Measurements from ENCODE around the gene VIT.
"Not testable (repeated sequence)": the region's sequence is repeated elsewhere in the genome, so short reads cannot be mapped to it uniquely, and the experiment has no call there.

Gene VIT

DNA sequence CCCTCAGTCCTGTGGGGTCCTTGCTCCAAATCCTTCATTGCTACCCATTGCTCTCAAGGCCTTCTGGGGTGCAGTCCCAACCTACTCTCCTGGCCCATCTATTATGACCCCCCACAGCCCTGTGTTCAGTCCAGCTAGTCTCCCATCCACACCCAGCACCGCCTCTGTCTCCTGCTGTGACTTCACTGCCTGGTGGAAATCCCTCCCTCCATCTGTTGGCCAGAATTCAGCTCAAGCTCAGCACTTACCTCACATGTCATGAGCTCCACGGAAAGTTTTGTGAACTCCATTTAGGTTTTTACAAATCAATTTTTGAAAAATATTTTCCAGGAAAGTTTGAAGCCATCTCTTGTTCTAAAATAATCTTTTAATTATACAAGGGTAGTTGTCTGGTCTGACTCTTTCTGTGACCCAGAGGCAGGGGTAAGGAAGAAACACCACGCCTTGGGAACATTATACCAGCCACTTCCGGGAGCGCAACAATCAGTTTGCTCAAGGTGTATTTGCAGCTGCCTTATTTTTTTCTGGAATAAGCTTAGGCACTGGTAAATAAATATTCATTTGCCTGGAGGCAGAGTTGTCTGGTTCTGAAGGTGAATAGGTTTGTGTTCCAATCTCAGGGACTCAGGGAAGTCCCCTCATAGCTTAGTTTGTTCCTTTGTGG lies 110.8 kb downstream of the VIT start:
- no peak for DNase-seq (ENCODE audit: low spot score)

DNA sequence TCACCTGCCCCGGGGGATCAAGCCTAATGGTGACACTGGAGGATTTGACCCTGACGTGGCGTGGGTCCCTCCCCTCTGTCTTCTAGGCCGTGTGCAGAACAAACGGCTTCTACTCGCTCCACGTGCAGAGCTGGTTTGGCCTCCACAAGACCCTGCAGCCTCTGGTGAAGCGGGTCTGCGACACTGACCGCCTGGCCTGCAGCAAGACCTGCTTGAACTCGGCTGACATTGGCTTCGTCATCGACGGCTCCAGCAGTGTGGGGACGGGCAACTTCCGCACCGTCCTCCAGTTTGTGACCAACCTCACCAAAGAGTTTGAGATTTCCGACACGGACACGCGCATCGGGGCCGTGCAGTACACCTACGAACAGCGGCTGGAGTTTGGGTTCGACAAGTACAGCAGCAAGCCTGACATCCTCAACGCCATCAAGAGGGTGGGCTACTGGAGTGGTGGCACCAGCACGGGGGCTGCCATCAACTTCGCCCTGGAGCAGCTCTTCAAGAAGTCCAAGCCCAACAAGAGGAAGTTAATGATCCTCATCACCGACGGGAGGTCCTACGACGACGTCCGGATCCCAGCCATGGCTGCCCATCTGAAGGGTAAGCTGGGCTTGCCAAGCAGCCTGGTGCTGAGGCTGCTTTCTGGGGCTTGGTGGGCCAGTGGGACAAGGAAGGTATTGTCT lies 112.0 kb downstream of the VIT start:
- no peak for DNase-seq (ENCODE audit: low spot score)

DNA sequence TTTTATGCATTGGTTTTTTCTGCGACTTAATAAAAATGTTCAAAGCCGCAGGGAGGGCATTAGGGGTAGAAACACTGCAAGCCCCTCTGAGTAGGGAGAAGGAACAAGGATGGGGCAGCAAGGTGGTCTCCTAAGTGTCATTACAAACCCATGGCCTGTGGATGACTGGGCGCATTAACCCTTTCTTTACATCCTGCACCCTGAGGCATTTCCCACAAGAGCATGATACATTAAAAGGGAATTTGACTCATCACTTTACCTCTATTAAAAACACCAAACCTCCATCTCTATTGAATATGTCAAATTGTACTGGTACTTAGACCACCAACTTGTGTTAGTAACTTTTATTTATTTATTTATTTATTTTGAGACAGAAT lies 112.5 kb downstream of the VIT start:
- DNase-seq (ENCODE audit: low spot score) = no peak

DNA sequence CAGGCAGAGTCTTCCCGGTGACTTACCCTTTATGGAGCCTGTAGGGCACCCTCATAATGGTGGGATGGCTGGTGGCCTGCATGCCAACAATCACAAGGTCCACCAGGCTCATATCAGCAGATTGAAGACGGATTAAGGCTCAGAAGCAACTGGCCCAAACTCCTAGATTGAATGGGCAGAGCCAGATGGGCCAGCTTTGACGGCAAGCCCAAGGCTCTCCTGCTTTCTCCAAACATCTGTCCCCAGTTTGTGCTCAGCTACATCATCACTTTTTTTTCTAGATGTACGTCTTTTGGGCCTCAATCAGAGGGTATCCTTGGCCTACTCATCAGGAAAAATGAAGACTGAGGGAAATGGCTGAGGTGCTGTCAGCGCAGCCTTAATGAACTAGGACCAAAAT lies 114.6 kb downstream of the VIT start:
- DNase-seq (ENCODE audit: low spot score) = no peak

DNA sequence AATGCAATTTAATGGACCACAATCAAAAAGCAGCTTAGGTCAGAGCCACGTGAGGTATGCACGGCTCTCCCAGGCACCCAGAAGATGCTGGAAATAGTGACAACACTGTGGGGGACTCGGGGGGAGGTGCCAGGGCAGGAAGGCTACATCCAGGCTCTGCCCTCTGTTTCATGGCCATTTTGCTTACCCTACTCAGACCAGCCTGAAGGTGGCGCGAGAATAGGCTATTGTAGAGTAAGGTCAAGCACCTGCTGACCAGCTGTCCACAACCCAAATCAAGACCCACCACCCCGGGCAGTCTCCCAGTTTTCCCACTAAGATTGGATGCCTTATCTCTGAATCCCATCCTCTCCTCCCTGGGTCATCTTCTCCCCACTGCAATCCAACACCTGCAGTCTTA lies 115.7 kb downstream of the VIT start:
- DNase-seq (ENCODE audit: low spot score) = no peak

DNA sequence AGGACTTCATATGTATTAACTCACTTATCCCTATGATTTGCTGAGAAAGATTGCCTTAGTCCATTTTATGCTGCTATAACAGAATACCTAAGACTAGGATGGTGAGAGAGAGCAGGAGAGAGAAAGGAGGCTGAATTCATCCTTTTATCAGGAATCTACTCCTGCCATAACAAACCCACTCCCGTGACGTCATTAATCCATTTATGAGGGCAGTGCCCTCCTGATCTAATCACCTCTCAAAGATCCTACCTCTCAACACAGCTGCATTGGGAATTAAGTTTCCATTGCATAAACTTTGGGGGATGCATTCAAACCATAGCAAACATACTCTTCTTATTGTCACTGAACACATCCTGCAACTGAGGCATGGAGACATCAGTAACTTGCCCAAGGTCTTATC lies 122.0 kb downstream of the VIT start:
- no peak for DNase-seq (ENCODE audit: low spot score)

DNA sequence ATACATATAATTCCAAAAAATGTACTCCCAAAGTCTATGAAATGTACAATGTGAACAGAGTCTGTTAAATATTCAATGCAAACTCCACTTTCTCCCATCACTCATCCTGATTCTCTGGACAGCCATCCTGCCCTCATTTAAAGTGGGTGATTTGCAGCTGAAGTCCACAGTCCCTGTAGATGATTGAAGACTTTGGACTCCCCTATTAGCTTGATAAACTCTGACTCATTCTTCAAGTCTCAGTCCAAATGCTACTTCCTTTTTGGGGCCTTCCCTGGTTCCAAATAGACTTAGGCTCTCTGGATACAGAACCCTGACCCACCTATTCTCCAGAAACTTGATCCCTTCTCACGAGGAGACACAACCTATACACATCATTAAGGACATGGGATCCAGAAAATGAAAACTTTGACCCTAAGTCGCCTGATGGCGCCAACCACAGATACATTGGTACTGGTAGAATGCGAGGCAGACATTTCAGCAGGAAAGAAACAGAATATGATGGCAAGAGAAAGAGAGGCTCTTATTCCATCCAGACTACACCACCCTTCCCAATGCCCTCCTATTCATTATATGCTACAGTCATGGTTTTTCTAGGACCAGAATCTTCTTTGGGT lies 122.7 kb downstream of the VIT start:
- no peak for DNase-seq (ENCODE audit: low spot score)

DNA sequence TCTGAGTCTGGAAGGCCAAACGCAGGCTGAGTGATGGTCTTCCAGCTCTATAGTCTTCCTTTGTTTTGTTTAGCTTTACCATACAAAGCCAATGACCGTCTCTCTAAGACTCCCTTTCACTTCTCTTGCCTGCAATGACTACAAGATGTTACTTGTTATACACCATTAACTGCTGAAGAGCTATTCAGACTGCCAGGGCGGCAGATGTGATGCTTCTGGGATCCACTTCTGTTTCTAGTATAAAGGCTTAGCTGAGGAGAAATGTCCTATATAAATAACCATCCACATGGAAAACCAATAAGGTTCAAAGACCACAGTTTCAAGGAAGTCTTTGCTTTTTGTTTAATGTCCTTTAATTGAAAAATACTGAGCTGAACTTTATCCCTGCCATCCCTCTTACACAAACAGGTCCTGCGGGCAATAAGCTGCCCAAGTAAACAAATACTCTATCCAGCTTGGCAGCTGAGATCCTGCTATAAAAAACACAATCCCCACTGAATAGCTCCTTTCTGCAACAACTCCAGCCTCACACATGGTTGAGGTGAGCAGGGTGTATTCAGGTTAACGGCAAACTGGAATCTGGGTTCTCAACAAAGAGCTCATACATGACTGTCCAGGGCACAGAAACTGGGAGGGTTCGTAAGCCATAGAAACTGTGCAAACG lies 124.6 kb downstream of the VIT start:
- DNase-seq (ENCODE audit: low spot score) = no peak

DNA sequence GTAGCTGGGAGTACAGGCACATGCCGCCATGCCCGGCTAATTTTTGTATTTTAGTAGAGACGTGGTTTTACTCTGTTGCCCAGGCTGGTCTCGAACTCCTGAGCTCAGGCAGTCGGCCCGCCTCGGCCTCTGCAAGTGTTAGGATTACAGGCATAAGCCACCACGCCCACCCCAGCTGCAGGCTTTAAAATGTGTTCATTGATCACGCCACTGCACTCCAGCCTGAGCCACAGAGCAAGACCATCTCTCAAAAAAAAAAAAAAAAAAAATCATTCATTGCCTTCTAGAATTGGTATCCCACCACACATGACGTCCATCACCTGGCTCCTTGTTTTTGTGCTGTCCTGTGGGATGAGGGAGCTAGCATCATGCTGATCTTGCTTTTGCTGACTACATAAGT lies 127.4 kb downstream of the VIT start:
- DNase-seq (ENCODE audit: low spot score) = no peak

DNA sequence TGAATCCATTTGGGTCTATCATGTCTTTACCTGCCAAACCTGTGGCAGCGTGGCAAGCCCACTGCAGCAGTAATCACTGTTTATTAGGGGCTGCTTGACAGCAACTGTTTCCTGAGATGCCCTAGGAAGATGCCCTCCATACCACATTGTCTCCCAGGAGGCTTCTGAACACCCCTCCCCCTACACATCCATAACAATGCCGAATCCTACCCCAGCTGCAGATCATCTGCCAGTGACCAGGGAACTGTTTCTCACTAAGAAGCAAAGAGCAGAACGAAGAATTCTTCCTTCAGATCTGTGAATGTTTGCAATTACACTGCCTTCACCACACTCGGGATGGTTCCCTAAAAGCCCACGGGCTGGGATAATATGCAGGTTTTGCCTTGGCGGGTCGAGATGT lies 127.8 kb downstream of the VIT start:
- no peak for DNase-seq (ENCODE audit: low spot score)

DNA sequence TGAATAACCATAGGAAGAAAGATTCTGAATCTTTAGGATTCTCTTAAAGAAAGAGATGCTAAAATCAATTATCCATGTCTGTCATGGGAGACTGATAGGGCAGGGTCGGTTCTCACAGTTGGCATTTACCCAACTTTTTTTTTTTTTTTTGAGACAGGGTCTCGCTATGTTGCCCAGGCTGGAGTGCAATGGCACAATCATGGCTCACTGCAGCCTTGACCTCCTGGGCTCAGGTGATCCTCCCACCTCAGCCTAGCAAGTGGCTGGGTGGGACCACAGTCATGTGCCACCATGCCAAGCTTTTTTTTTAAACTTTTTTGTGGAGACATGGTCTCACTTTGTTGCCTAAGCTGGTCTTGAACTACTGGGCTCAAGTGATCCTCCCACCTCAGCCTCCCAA lies 128.2 kb downstream of the VIT start:
- not testable (repeated sequence) for DNase-seq (ENCODE audit: low spot score)

DNA sequence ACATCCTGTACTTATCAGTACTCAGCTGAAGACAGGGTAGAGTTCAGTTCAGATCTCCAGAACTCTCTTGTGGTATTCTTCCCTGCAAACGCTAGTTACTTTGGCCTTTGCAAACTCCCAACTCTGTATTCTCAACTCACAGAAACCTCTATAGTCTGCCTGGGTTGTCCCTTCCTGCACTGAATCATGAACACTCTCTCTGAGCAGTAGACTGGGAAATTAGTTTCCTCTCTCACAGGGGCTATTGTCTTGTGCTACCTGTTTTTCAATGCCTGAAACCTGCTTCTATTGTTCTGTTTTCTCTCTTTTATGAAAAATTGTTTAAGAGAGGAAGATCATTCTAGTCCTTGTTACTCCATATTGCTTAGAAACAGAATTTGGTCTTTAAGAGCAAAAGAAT lies 134.7 kb downstream of the VIT start:
- no peak for DNase-seq (ENCODE audit: low spot score)

DNA sequence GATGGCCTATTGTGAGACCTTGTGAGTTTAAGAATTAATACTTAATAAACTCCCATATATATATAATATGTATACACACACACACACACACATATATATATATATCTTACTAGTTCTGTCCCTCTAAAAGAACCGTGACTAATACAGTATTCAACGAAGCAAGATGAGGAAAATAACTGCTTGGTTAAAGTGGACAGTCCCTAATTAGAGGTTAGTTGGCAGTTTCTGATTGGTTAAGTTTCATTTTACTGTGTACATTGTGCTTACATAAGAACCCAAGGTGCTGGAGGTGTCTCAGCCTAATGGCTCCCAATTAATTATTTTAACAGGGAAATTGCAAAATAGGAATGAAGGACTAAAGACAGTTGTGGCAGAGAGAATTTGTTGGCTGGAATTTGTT lies 137.7 kb downstream of the VIT start:
- no peak for DNase-seq (ENCODE audit: low spot score)

DNA sequence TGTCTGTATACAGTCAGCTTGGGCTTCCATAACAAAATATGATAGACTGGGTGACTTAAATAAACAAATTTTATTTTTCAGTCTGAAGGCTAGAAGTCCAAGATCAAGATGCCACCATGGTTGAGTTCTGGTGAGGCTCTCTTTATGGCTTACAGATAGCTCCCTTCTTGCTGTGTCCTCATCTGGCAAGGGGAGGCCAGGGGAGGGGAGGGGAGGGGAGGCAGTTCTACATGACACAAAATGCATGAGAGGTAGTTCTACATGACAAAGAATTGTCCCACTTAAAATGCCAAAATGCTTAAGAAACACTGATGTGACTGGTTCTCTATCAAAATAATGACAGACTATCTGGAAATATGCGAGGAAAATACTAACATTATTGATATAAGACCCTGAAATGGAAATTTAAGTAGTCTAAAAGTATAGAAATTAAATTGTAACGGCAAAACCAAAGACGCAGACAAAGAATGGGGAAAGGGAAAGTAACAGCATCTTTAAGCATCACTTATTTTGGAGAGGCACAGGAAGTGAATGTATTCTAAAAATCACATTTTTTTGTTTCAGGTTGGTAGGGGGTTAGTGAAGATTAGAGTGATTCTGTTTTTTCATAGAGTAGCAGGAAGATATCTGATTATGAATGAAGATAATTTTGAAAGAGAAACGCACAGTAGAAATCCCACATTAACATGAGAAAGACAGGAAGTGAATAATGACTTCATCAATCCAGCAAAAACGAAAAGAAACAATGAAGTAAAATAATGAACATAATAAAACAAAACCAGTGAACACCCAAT lies 138.4 kb downstream of the VIT start:
- DNase-seq (ENCODE audit: low spot score) = no peak

DNA sequence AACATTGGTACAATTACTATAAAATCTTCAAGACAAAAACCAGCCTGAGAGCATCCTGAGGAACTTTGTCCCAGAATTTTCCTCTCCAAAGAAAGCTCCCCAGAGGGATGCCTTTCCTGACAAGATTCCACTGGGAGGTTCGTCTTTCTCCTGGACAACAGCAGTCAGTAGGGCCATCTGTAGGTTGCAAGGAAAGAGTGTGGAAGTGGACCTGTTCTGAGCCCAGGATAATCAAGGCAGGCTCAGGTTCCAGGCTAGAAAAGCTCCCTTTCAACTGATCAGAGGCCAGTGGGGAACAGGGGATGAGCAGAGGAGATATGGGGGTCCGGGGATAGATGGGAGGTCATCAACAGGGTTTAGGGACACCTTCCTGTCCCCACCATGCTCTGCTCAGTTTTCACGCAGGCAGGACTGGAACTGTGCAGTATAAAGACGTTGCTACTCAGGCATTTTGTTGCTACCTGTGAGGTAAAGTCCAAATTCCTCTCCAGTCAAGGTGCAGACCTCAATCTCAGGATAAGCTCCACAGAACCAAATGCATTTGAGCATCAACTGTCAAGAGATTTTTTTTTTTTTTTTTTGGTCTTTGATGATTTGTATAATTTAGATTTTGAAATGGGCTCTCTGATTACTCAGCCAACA lies 143.6 kb downstream of the VIT start:
- DNase-seq (ENCODE audit: low spot score) = no peak

DNA sequence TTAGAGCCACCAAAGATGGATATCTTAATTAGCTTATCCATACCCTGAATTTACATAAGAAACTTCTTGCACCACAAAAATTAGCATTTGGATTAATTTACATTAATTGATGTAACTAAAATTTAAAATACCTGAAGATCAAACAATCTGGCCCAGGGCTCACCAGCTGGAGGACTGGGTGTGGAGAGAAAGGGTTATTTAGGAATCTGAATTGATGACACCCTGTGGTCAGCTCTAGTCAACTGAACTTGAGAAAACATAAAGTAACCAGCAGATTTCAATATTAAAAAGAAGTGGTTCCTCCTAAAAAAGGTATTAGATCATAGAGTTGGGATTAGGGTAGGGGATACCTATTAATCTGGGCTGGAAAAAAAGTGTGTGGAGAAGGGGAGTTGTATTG lies 147.3 kb downstream of the VIT start:
- no peak for DNase-seq (ENCODE audit: low spot score)

DNA sequence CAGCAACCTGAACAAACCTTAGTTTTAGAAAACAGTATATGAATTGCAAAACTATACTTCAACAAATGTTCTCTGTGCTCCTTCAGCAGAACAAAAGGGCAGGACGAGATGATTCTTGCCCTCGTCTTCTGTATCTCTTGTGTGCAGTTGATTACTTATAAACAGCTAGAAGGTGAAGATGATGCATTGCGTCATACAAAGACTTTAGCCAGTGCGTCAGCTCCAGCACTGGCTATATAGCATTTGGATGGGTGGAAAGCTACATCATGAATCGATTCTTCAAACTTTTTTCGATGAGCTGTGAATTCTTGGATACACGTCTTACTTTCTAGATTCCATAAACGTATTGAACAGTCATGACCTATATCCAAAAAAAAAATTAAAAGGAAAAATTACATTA lies 152.8 kb downstream of the VIT start:
- no peak for DNase-seq (ENCODE audit: low spot score)

DNA sequence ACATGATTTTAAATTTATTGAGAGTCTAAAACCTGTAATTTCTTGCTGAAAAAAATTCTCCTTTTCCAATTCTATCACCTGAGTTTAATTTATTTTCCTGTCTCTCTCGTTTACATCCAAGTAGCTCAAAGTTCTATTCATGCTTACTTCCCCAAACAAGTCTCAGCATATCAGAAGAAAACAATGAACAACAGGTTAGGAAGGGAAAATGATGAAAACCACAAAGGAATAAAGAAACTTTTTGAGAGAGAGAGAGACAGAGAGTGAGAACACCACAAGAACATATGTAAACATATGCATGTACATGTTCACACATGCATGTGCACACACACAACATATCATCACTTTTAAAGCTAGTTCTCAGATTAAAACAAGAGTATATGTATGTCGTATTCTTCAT lies 157.7 kb downstream of the VIT start:
- no peak for DNase-seq (ENCODE audit: low spot score)

DNA sequence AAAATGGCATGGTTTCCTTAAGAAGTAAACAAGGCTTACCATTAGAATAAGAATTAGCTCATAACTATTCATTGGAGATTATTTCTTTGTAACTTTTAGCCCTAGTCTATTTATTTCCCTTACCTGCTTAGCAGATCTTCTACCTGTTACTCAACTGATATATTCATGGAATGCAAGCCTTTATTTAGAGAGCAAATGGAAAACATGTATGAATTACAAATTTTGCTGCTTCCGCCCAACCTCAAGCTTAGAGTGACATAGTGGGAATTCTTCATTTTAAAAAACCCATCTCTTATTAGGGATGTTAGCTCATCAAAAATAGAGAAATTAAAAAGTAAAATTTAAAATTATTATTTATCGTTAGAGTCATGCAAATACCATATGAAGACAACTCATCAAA lies 158.9 kb downstream of the VIT start:
- no peak for DNase-seq (ENCODE audit: low spot score)

DNA sequence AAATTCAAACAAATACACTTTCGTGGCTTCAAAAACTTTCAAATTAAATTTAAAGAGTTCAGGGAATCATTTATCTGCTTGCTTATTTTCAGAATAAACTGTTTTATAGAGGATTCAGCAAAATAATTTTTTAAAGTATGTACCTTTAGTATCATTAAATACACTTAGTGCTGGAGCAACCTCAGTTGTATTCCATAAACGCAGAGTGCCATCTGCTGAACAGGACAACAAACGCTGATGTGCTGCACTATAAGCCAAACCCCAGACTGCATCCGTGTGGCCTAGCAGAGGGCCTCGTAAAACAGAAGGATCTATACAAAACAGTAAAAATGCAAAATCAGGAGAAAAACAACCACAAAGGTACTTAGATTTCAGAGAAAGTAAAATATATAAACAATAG lies 161.2 kb downstream of the VIT start:
- DNase-seq (ENCODE audit: low spot score) = no peak

DNA sequence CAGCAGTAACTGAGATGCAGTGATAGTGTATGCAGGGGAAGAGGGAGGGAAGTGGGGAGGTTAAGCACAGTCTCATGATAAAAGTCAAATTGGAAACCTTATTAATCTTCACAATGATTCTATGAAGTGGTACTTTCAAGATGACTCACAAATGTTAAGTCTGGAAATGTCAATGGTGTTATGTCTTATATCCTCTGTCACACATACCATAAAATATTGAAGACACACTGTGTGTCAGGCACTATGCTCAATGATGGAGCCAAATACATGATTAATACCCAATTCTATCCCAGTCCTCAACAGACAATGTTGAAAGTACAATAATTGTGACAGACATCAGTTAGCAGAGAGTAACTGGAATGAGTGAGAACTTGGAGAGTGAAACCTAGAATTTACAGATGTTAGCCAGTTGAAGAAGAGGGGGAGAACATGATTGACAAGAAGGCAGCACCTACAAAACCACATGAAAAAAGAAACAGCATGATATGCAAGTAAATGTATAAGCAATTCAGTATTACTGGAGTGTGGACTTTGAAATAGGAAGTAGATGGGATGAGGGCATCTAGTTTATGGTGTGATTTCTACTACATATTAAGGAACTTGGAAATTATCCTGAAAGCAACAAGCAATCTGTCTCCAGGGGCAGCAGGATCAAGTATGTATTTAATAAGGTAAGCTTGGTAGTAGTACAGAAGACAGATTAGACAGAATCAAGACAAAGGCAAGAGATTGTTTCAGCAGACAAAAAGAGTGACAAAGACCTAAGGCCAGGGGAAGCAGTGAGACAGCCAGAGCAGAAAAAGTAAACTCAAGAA lies 162.3 kb downstream of the VIT start:
- DNase-seq (ENCODE audit: low spot score) = no peak

Measured in COLO829 (cell line).